OCI-LY1 (cell line): ENCODE data around the gene SYT6.

Source experiments
- CTCF ChIP-seq: fragments of 200-600 bp; sonication (generic), shearing (Covaris generic); IDR thresholded peaks from 2 replicates; pipeline ENCODE4 v1.5.1; 2017; ENCODE audit warnings: mild to moderate bottlenecking, antibody characterized with exemption, low read length, moderate library complexity, mixed read lengths
- EZH2 ChIP-seq: fragments of 200-600 bp; sonication (generic), shearing (Covaris generic); IDR thresholded peaks from 2 replicates; pipeline ENCODE4 v1.8.0; 2017; ENCODE audit warnings: borderline replicate concordance, mixed run types, mild to moderate bottlenecking, antibody characterized with exemption, low read length, moderate library complexity, mixed read lengths

GRCh38 chr1:114094363-114094634 lies 59.4 kb downstream of the SYT6 start:
- TF ChIP-seq CTCF (no peak), EZH2 (no peak)
